ENCODE measurements around the gene SLC35F1. TPM values are rescaled to one million over a fixed set of nuclear protein-coding genes. Genes with fewer than 3 reads are reported as not detected.

Gene SLC35F1
- total RNA-seq, 6 experiments from 2014 or later: 0.12 TPM; not detected in 5

DNA sequence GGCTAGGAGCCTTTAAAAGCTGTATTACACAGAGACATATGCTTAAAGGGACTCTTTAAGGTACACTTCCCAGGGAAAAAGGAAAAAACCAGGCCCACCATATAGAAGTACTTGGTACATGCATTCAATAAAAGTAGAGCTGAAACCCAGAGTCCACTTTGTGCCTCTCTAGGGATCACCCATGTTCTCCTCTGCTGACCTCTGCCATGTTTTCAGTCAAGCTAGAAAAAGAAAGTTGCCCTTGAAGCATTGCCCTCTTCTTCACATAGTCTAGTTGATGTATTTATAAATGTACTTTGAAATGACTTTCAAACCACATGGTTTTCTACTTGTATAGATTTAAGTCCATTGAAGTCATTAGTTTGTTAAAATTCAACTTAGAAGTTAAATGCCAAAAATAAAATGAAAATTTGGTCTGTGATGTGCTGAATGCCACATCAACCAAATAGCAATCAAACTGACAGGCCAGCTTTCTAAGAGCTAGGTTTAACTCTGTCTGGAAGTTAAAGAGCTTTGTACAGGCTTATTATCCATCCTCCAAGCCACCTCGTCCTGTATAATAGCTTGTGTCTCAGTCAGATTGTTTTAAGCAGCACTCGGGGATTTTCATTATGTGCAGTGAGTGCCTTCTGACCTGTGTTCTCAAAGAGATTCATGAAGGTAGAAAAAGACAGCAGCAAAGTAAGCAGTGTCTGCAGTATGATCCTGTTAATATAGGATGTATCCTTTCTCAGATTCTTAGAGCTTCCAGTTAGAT lies 402.5 kb downstream of the SLC35F1 start:
- 70% methylated on average over 2 of the region's 2 CpGs for WGBS (ENCODE audit: insufficient coverage, low coverage, low lambda C conversion rate, missing lambda C conversion rate)
- TF ChIP-seq POLR2A (IDR thresholded peaks at IDR 0.05): no peak
- TF ChIP-seq, protein P1, sequence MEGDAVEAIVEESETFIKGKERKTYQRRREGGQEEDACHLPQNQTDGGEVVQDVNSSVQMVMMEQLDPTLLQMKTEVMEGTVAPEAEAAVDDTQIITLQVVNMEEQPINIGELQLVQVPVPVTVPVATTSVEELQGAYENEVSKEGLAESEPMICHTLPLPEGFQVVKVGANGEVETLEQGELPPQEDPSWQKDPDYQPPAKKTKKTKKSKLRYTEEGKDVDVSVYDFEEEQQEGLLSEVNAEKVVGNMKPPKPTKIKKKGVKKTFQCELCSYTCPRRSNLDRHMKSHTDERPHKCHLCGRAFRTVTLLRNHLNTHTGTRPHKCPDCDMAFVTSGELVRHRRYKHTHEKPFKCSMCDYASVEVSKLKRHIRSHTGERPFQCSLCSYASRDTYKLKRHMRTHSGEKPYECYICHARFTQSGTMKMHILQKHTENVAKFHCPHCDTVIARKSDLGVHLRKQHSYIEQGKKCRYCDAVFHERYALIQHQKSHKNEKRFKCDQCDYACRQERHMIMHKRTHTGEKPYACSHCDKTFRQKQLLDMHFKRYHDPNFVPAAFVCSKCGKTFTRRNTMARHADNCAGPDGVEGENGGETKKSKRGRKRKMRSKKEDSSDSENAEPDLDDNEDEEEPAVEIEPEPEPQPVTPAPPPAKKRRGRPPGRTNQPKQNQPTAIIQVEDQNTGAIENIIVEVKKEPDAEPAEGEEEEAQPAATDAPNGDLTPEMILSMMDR (IDR thresholded peaks at IDR 0.05): no peak
- no peak overlapping the region for H3K4me3 ChIP-seq
- DNase-seq: no peak
- H3K27me3 ChIP-seq: no peaks in the 10 kb centered on the region
- H3K9me3 ChIP-seq: no peaks in the 10 kb centered on the region
- no peaks in the 10 kb centered on the region for H3K4me1 ChIP-seq
- no peak overlapping the region for H3K27ac ChIP-seq
- intact Hi-C loops (cut with DNase I): no loop called here
- no peak for ATAC-seq
- no peaks in the 10 kb centered on the region for H3K36me3 ChIP-seq

DNA sequence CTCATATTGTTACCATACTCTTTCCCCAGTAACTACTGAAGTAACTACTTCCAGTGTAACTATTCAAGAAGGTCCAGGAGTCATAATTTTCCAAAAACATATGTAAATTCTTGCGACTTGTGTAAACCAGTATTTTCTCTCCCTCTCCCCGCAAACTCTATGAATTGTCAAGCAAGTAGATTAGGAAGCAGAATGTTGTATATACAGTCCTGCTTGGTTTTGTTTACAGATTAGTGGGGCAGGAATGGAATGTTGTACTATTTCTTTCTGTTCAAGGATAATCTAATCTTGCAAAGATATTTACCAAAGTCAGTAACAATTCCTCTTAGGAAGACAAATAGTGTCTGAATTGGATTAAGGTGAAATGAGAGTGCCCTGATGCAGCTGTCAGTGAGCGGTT lies 406.1 kb downstream of the SLC35F1 start:
- intact Hi-C loops (cut with DNase I): no loop called here
- Histone ChIP-seq H3K9me3 (no peaks in the 10 kb centered on the region), H3K36me3 (no peaks in the 10 kb centered on the region), H3K4me3 (no peak overlapping the region), H3K4me1 (peaks cover 0 to 3% (median 0%) of the 10 kb centered on the region in 4 donors), H3K27me3 (no peaks in the 10 kb centered on the region), H3K27ac (no peak overlapping the region)
- TF ChIP-seq POLR2A (IDR thresholded peaks at IDR 0.05): no peak
- TF ChIP-seq, protein P1 (IDR thresholded peaks at IDR 0.05): no peak
- DNase-seq (no peak), ATAC-seq (no peak)
- WGBS (ENCODE audit: insufficient coverage, low coverage, low lambda C conversion rate, missing lambda C conversion rate): 67% methylated on average over 3 of the region's 3 CpGs

DNA sequence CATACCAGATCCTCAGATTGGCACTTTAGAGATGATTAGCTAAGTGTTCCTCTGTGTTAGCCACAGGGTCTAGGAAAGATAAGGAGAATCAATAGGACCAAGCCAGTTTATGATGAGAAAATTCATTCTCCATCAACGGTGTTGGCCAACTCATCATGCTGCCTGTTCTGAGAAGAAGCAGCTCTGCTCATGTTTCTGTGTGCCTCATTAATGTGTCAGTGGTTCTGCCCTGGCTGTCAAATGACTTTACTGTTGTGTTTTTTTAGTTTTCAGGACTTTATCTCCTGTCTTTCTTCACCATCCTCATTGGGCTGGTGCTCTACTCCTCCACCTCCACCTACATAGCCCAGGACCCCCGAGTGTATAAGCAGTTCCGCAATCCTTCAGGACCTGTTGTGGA lies 406.7 kb downstream of the SLC35F1 start:
- DNase-seq: no peak
- WGBS (ENCODE audit: insufficient coverage, low coverage, low lambda C conversion rate, missing lambda C conversion rate): 65% methylated on average over 3 of the region's 3 CpGs
- H3K36me3 ChIP-seq: no peaks in the 10 kb centered on the region
- no peak overlapping the region for H3K4me3 ChIP-seq
- H3K27ac ChIP-seq: no peak overlapping the region
- H3K9me3 ChIP-seq: no peaks in the 10 kb centered on the region
- H3K4me1 ChIP-seq: peaks cover 0 to 3% (median 0%) of the 10 kb centered on the region in 4 donors
- intact Hi-C loops (cut with DNase I): no loop called here
- no peak for ATAC-seq
- H3K27me3 ChIP-seq: no peaks in the 10 kb centered on the region
- TF ChIP-seq, protein P1 (IDR thresholded peaks at IDR 0.05): no peak
- TF ChIP-seq POLR2A (IDR thresholded peaks at IDR 0.05): no peak

DNA sequence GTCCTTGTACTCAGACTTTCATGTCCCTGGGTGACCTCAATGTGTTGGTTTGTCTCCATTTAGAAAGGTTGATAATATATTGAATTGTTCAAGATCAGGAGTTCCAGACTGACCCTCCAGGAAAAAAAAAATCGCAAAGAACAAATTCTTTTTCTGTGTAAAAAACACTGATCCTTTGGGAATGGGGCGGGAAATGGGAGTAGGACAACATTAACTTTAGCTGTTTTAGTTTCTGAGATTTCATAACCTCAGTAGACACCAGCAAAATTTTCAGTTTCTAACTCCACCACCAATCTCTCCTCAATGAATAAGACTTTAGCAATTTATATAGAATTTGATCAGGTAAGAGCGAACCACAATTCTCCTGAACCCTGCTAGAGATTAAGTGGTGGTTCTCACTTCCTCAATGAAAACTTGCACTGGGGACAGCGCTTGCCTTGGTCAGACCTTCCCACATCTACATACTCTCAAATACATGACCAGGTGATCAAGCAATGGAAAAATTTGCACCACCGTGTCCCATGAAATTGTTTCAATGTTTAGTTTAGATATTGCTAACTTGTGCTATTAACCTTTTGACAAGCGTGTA lies 409.8 kb downstream of the SLC35F1 start:
- Histone ChIP-seq H3K27ac (peak overlapping the region in 2 of 3 donors; percentile 19 to 72), H3K4me3 (no peak overlapping the region), H3K9me3 (no peaks in the 10 kb centered on the region), H3K27me3 (no peaks in the 10 kb centered on the region), H3K4me1 (peaks cover 0 to 3% (median 0%) of the 10 kb centered on the region in 4 donors), H3K36me3 (no peaks in the 10 kb centered on the region)
- DNase-seq: no peak
- no peak for TF ChIP-seq POLR2A (IDR thresholded peaks at IDR 0.05)
- TF ChIP-seq, protein P1 (IDR thresholded peaks at IDR 0.05): no peak
- 65% methylated on average over 6 of the region's 6 CpGs for WGBS (ENCODE audit: insufficient coverage, low coverage, low lambda C conversion rate, missing lambda C conversion rate)
- ATAC-seq: peak in 1 of 4 donors; percentile 26
- intact Hi-C loops (cut with DNase I): no loop called here
